LoVo (cell line): ENCODE data around the gene ZNFX1.
"Not testable (repeated sequence)": the region's sequence is repeated elsewhere in the genome, so short reads cannot be mapped to it uniquely, and the experiment has no call there.

Experiments used
- DNase-seq: peaks from one replicate; pipeline ENCODE4 v3.0.0-alpha.2; 2016; ENCODE audit warnings: low spot score

ZNFX1 gene

GRCh38 chr20:49278036-49278817 lies at the start of gene ZNFX1:
ZNFX1 (minus strand) TSS chr20:49278057; CDS start chr20:49275839, 2,218 bp downstream.
- DNase-seq: peak; percentile 98

- DNase-seq: no peak
Measured at GRCh38 chr20:49326026-49326425, 48.2 kb upstream of the ZNFX1 start.

DNA sequence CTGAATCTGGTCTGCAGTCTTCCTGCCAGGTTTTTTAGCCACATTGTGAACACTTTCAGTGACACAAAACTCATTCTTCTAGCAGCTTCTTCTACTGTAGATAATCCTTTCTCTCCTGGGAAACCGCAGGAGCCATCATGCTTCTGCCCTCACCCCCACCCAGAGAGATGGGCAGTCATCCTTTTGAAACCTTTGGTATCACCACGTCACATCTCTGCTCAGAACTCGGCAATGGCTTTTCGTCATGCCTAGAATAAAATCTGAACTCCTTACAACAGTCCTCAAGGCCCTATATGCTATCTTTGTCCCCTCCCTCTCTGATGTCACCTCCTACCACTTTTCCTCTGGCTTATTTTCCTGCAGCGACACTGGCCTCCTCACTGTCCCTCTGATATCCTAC lies 46.4 kb upstream of the ZNFX1 start:
- DNase-seq: no peak

DNA sequence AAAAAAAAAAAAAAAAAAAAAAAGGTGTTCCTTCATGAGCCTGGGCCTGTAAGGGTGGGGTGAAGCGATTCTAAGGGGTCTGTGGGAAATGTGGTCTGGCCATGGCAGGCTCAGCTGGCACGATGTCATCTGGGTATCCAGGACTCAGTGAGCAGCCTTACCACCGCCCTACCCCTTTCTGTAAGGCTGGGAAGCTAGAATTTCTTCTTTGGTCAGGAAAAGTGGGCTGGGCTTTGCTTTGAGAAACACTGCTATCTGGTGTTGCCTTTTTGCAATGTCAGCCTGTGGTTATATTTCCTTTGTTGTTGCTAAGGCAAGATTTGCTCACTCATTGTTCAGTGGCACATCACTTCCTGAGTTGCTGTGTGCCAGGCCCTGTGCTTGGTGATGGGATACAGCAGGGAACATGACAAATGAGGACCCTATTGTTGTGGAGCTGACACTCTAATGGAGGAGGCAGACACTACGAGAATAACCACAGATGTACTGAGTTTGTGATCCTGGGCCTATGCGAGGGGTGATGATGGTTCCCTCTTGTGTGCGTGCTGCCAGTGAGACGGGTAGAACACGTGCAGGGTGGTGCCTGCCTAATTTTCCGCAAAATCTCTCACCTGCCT lies 45.9 kb upstream of the ZNFX1 start:
- no peak for DNase-seq

DNA sequence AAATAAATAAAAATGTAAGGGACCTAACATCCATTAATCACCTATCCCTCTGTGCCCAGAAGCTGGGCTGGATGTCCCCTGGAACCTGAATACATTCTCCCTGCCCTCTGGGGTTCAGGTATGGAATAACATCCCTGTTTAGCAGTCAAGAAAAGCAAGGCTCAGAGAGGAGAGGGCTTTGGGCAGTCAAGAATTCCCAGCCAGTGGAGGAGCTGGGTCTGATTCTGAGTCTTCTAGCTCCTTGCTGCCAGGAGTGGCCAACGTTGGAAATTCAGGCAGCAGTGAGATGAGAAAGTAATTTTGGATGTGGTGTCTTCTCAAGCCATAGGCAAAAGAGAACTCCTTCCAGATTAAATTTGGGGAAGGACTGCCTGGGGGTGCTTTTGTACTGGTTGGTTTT lies 42.6 kb upstream of the ZNFX1 start:
- peak; percentile 16 for DNase-seq

DNA sequence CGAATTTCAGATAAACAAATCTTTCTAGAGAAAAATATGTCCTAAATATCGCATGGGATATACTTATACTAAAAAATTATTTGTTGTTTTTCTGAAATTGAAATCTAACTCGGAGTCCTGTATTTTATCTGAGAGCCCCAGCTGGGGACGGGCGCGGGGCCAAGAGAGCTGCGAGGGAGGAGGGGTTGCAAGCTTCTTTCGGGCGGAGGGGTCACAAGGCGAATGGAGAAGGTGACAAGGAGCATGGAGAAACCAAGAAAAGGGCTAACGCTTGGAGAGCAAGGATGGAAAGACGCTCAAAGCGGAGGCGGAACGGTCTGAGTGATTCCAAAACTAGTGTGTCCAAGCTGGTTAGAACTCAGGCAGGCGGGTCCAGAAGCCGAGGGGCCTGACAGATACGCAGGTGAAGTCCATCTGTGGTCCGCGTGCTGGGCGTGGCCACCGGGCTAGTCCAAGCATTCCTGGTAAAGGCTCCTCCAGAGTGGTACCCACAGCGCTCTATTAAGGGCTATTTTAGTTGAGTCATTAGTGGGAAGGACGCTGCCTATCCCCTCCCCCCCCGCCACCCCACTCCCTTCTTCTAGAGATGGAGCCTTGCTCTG lies 41.5 kb upstream of the ZNFX1 start:
- no peak for DNase-seq

DNA sequence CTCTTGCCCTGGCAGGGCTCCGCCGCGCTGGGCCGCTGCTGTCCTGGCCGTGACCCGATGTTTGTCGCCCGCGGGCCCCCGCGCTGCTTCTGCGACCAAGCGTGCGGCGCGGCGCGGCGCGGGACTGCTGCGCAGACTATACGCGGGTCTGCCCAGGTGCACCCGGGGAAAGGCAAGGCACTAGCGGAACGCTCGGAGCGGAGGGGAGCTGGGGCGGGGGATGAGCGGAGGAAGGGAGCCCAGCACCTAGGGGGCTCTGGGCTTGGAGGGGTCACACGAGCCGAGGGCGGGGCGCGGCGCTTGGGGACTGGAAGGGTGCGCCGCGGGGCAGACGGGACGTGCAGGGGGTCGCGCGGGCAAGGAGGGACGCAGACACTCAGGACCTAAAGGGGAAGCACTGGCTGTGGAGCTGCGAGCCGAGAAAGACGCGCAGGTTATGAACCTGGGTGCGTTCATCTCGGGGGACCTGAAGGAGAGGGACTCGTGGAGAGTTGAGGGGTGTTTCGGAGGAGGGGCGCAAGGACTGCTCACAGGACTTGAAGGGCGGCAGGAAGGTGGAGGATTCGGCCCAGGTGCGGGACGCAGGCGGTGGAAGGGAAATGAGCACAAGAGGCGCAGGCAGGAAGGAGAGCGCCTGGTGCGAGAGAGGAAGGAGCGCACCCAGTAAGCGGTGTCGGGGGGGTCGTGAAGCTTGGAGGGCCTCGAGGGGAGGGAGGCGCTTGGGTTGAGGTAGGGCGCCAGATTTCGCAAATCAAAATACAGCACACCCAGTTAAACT lies 40.8 kb upstream of the ZNFX1 start:
- DNase-seq: no peak

DNA sequence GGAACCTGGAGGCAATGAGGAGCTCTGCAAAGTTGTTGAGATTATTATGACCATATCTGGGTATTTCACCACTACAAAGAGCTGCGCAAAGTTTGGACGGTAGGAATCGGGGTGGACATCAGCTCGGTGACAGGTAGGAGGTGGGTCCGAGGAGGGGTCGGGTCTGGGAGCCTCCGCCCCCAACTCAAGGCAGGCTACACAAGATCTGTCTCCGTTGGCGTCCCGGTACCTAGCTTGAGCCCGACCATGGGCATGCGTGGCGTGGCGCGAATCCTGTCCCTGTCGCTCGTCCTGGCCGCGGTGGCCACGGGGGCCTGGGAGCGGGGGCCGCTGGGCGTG lies 40.2 kb upstream of the ZNFX1 start:
- no peak for DNase-seq

- DNase-seq: no peak
Measured at GRCh38 chr20:49316704-49317103, 38.8 kb upstream of the ZNFX1 start.

GRCh38 chr20:49315580-49315979 lies 37.7 kb upstream of the ZNFX1 start:
- DNase-seq: no peak

- not testable (repeated sequence) for DNase-seq
Measured at GRCh38 chr20:49314052-49314451, 36.2 kb upstream of the ZNFX1 start.

DNA sequence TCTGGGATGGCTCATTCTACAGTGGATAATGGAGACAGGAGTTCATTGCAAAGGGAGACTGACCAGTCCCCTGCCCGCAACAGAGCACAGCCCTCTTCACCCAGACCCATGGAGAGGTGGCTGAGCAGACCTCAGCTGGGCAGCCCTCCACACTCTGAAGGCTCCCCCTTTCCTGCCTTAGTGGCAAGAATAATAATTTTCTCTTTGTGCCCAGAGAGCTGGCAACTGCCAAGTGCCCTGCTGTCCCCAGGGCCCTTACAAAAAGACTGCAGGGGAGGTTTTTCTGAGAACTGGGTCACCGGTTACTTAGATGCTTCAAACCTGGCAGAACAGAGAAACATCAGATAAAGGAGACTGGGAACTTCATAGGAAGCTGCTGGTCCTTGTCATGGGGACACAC lies 35.4 kb upstream of the ZNFX1 start:
- no peak for DNase-seq

DNA sequence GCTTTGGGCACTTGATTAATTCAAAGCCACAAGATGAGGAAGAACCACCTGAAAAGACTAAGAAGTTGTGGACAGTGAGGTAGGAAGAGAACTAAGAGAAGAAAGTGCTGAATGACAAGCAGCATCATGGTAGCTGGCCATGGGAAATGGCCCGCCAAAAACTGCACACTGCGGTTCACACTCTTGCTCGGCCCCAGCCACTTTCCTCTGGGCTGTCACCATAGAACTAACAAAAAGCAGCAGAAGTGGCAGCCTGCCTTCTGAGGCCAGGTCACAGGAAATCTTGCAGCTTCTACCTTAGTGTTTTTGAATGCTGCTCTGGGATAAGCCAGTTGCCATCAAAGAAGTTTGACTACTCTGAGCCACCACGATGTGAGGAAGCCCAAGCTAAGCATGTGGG lies 34.8 kb upstream of the ZNFX1 start:
- DNase-seq: no peak

- no peak for DNase-seq
Measured at GRCh38 chr20:49310705-49311104, 32.8 kb upstream of the ZNFX1 start.

- DNase-seq: no peak
Measured at GRCh38 chr20:49308875-49309274, 31.0 kb upstream of the ZNFX1 start.

- DNase-seq: no peak
Measured at GRCh38 chr20:49306903-49307620, 29.2 kb upstream of the ZNFX1 start.

DNA sequence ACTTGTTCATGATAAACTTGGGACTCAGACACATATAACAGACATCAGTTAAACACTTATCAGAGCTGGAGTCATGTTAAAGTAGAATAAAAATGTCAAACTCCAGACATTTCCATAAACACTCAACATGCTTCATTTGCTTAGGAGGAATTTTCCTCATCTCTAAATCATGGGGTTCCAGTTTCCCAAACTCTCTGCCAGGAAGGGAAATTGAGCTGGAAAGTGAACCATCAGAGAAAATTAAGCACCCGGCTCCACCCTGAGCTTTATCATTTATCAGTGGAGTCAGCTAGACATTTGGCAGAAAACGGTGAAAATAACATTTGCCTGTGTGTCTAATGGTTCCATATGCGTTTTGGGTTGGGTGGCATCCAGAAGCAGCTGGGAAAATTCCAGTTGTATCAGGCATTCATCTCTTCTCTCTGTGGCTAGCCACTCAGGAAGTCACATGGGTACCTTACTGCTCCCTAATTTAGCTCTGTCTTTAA lies 25.3 kb upstream of the ZNFX1 start:
- DNase-seq: no peak

GRCh38 chr20:49297605-49298530 lies 20.0 kb upstream of the ZNFX1 start:
- DNase-seq: no peak

GRCh38 chr20:49294002-49294654 lies 16.3 kb upstream of the ZNFX1 start:
- not testable (repeated sequence) for DNase-seq

DNA sequence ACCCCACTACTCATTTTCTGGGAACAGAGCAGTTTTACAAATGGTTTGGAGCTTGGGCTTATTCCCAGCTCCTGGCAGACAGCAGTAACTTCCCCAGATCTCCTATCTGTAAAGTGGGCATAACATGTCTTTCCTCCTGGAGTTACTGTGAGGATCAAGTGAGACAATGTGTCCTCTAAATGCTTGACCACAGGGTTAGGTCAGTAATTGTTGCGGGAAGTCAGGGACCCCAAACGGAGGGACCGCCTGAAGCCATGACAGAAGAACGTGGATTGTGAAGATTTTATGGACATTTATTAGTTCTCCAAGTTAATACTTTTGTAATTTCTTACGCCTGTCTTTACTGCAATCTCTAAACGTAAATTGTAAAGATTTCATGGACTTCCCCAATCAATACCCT lies 15.3 kb upstream of the ZNFX1 start:
- DNase-seq: no peak
